GM18951 (cell line): ENCODE measurements around the gene G3BP2.
A peak's percentile ranks its signal among the peaks of the same experiment; 100 is the strongest.

Experiments
- POLR2A ChIP-seq: IDR thresholded peaks from 4 replicates; pipeline ENCODE4 v1.6.1; 2011; ENCODE audit warnings: mild to moderate bottlenecking; ENCODE audit not compliant: insufficient read length, insufficient read depth; ENCODE audit errors: extremely low read depth
- in situ Hi-C: fragments of 300-500 bp; cut with MboI; formaldehyde crosslinking; loops from one replicate; pipeline ENCODE4 v1.12.0; 2022; ENCODE audit warnings: low sequenced_read_pairs, mixed read lengths, inconsistent platforms; ENCODE audit not compliant: unreplicated experiment

The G3BP2 gene

DNA sequence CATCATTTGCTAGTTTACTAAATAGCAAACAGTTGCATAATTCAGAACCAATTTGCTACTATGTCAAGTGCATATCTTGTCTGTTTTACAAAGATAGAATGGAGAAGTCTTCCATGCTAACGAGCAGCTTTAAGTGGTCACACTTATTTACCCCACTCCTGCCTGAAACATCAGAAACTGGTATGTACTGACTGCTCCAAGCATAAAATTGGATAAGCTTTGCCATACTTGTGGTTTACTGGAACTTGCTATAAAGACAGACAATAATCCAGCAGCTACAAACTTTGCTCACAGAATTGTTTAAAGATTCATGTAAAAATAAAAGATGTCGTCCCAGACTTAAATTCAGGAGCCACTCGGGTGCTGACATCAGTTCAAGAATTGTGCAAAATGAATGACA is 29.6 kb downstream of the G3BP2 start:
- no peak for TF ChIP-seq POLR2A

DNA sequence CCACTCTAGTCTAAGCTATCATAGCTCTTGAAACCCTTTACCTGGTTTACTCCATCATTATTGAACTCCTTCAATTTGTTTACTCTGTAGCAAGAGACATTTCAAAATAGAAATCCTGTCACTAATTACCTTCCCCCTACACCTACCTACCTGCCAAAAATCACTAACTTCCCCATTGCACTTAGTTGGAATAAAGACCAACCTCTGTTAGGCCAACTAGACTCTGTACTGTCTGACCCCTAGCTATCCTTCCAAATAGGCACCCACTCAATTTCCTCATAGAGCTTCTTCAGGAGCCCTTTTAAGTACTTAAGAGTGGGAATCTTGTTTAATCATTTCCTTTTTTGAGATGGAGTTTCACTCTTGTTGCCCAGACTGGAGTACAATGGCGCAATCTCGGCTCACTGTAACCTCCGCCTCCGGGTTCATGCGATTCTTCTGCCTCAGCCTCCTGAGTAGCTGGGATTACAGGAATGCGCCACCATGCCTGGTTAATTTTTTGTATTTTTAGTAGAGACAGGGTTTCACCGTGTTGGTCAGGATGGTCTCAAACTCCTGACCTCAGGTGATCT is 34.0 kb downstream of the G3BP2 start:
- in situ Hi-C loops: no loop called here
- TF ChIP-seq POLR2A: no peak

More for the DNA sequence above, 29.6 kb downstream of the G3BP2 start:
- in situ Hi-C loops: no loop called here

DNA sequence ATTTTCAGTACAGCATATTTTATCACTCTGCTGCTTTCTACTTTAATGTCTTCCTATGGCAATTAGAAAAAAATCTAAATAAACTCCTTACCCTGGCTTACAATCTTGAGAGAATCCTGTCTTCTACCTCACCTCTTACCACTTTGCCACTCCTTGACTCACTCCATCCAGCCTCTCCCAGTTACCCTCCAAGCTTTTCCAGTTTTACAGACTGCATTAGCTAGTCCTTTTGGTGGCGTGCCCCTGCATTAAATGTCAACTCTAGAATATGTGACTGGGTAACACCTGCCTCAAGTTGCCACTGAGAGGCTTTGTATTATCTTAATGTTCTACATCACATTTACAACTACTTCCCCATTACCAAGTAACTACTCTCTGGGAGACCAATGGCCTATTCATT is 35.4 kb downstream of the G3BP2 start:
- no peak for TF ChIP-seq POLR2A
- in situ Hi-C loops: no loop called here

DNA sequence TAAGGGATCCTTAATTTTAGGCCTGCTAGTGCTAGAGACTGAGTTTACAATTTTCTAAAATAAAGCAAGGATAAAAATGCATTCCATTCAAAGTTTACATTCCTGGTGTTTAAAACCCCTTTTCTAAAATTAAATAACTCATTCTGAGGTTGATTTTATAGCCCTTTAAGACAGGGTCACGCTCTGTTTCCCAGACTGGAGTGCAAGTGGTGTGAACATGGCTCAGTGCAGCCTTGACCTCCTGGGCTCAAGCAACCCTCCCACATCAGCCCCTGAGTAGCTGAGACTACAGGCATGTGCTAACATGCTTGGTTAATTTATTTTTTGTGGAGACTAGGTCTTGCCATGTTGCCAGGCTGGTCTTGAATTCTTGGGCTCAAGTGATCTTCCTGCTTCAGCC is 36.0 kb downstream of the G3BP2 start:
- TF ChIP-seq POLR2A: no peak
- in situ Hi-C loops: no loop called here

DNA sequence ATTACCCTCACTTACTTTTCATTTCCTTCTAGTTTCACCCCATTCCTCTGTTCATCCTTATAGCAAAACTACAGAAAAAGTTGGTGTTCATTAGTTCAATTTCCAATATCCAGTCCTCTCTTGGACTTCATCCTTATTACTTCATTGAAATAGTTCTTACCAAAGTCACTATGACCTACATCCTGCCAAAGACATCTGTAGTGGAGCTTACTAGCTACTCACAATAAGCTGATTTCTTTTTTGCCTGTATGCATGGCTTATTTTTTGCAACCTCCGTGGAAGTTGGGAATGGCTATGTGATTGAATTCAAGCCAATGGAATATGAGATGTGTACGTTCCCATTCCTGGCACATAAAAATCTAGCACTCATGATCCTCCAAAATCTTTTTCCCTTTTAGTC is 38.3 kb downstream of the G3BP2 start:
- TF ChIP-seq POLR2A: no peak
- in situ Hi-C loops: no loop called here

DNA sequence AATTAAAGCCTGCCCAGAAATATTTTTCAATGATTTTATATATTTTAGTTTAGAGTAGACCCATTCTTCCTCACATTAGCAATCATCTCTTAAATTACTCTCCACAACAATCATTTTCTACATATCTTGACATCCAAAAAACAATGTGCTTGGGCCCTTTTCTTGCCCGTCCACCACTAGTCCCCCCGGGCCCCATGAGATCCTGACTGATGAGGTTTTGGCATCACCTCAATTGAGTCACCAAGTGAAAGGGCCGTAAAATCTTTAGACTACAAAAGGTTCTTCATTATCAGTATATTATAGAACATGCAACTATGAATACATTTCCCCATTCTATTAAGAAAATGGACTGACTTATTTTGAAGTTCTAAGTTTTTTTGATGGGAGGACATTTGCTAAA is 38.9 kb downstream of the G3BP2 start:
- no peak for TF ChIP-seq POLR2A
- in situ Hi-C loops: no loop called here

DNA sequence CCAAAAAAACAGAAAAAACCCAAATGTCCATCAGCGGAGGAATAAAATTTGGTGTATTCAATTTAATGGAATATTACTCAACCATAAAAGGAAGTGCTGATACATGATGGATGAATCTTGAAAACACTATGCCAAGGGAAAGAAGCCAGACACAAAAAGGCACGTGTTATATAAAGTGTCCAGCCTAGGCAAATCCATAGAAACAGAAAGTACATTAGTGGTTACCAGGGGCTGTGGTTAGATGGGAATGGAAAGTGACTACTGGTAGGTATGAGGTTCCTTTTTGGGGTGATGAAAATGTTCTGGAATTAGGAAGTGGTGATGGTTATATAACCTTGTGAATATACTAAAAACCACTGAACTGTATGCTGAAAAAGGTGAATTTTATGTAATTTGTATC is 39.4 kb downstream of the G3BP2 start:
- in situ Hi-C loops: no loop called here
- no peak for TF ChIP-seq POLR2A

DNA sequence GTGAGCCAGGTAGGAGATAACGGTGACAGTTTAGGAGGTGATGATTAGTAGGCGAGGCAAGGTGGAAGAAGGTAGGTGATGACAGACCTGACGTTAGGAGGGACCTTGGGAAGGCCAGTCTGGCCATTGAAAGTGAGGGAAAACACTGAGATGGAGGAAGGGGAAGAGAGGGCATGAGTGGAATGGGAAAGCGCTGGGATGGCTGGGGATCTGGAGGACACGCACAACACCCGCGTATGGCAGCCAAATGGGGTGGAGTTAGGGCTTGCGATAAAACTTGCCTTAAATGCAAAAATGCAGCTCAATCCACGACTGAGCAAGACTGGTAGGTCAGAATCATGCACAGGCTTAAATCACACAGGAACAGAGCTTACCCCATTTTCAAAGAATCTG is 42.3 kb downstream of the G3BP2 start:
- no peak for TF ChIP-seq POLR2A
- in situ Hi-C loops: no loop called here

DNA sequence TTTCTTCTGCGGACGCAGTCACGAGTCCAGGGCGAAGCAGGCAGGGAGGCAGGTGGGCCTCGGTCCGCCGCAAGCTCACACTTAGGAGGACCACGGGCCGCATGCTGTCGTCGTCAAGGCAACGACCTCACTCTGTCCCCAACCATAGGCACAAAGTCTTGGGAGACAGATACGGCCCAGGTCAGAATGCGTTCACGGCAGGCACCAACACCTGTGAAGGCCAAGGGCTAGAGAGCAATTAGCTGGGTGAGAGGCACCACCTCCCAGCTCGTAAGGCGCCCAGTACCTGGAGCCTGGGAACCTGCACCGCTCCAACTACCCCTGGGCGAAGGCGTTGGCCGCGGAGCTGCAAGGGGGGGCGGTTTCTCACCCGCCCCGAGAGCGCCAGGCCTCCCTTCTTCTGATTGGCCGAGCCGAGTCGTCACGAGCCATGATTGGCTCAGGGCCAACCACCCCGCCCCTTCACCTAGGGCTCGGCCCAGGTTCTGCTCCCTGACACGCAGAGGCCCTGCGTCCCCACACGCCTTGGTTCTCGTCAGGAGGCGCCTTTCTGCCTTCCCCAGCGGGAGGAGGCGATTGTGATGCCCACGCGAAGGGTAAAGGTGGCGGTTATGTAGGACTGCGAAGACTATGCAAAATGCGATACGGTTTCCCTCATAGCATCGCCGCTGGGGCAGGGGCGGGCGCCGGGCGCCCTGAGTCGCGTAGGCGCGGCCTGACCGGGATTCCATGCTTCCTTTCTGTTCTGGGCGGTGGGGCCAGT is 42.9 kb downstream of the G3BP2 start, which contains the start of gene CDKL2:
Gene CDKL2 (minus strand): TSS at position 355 of the 763 bp plus-strand sequence. CDS start 4,540 bp downstream, outside the sequence.
- in situ Hi-C loops: no loop called here
- TF ChIP-seq POLR2A: peak; percentile 39

DNA sequence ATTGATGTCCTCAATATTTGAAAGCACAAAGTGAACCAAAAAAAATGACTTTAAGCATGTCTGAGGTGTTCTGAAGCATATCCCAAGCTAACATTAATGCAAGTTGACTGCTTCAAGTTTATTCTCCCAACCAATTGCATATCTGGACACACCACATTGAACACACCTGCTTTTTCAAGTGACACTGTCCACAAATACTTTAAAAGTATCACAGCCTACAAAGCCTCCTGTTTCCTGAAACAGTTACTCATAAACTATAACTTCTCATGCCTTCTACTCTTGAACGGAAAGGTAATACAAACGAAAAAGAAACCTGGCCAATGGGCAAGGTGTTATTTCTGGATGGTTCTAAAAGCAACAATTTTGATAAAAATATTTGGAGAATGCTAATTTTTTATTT is 44.0 kb downstream of the G3BP2 start:
- in situ Hi-C loops: no loop called here
- no peak for TF ChIP-seq POLR2A

DNA sequence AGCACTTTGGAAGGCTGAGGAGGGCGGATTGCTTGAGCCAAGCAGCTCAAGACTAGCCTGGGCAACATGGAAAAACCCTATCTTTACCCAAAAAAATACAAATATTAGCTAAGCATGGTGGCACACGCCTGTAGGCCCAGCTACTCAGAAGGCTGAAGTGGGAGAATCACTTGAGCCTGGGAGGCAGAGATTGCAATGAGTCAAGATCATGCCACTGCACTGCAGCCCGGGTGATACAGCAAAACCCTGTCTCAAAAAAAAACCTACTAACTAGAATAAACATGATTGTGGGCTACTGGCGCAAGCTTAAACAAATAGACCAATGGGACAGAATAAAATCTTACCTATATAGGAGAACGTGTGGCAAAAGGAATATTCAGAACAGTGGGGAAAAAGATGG is 50.2 kb downstream of the G3BP2 start:
- in situ Hi-C loops: no loop called here
- TF ChIP-seq POLR2A: no peak

DNA sequence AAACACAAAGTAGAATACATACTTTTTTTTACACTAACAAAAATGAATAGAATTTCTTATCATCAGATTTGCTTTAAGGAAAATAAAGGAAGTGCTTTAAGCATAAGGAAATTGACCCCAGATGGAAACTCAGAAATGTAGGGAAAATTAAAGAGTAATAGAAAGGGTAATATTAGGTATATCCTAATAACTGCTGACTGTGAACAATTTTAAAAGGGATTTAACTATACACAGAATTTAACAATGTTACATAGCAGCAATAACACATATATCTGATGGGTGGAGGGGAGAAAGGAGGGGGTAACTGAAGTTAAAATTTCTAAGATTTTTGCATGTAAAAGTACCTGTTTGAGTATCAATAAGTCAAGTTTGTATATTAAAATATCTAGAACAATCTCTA is 51.5 kb downstream of the G3BP2 start:
- TF ChIP-seq POLR2A: no peak
- in situ Hi-C loops: no loop called here

DNA sequence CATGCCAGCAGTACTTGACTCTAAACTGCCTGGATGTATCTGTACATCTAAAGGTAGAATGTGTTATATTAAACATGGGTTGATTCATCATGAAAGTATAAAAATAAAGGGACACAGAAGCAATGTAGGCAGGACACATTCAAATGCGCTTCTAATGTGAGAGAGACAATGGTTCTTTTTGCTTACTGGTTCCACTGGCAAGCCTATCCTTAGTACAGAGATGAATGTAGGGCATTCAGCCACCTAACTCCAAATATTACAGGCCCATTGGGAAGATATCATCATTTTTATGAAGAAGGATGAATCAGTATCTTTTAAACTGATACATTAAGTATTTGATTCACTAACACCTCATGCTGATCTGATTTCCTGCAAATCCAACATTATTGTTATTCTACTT is 60.9 kb downstream of the G3BP2 start:
- no peak for TF ChIP-seq POLR2A

DNA sequence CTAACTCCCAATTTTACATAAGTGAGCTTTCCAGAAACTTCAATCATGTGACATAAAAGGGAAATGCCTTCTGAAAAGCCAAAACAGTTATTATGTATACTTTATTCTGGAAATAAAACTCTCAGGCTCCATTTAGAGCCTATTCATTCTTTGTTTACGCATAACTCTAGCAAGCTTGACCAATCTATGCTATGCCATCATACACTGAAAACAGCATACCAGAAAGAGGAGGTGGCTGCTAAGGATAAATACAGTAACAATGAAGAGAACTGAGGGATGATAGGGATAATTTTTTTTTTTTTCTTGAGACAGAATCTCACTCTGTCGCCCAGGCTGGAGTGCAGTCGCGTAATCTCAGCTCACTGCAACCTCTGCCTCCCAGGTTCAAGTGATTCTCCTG is 67.3 kb downstream of the G3BP2 start:
- in situ Hi-C loops: no loop called here
- no peak for TF ChIP-seq POLR2A

More for the DNA sequence above, 60.9 kb downstream of the G3BP2 start:
- in situ Hi-C loops: no loop called here
